NCI-H2196 (cell line): ENCODE results near the gene ZCWPW1.
"Not testable (repeated sequence)": the region's sequence is repeated elsewhere in the genome, so short reads cannot be mapped to it uniquely, and the experiment has no call there.

ENCODE experiments used
- DNase-seq: peaks from one replicate; lab custom pipeline; 2025; ENCODE audit not compliant: unreplicated experiment; lab: John Stamatoyannopoulos, UW

The ZCWPW1 gene

DNA sequence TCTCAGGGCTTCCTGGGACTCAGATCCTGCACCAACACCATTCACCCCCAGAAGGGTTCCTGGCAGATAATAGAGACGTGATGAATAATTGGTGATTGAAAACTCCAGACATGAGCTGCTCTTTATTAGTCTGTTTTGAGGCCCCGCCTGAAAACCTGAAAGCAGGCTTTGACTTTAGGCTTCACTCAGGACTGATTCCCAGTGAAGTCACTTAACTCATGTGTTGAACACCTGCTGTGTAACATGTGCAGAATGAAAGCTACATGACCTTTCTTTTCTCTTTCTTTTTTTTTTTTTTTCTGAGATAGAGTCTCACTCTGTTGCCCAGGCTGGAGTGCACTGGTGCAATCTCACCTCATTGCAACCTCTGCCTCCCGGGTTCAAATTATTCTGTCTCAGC is 26.7 kb upstream of the ZCWPW1 start:
- DNase-seq: no peak

DNA sequence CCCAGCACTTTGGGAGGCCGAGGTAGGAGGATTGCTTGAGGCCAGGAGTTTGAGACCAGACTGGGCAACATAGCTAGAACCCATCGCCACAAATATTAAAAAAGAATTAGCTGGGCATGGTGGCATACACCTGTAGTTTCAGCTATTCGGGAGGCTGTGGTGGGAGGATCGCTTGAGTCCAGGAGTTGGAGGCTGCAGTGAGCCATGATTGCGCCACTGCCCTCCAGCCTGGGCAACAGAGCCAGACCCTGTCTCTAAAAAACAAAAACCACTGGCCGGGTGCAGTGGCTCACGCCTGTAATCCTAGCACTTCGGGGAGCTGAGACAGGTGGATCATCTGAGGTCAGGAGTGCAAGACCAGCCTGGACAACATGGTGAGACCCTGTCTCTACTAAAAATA is 25.4 kb upstream of the ZCWPW1 start:
- DNase-seq: not testable (repeated sequence)

DNA sequence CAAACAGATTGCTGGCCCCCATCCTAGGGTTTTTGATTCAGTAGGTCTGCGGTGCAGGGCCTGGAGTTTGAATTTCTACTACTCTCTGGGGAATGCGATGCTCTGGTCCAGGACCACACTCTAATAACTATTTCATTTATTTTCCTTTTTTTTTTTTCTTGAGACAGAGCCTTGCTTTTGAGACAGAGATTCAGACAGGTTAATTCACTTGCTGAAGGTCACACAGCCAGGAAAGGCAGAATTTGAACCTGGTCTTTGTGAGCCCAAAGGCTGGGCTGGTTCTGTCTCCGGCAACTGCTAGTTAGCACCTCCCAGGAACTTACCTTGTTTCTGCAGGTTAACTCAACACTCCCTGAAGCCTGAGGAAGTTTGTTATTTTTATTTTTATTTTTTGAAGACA is 24.0 kb upstream of the ZCWPW1 start:
- no peak for DNase-seq

DNA sequence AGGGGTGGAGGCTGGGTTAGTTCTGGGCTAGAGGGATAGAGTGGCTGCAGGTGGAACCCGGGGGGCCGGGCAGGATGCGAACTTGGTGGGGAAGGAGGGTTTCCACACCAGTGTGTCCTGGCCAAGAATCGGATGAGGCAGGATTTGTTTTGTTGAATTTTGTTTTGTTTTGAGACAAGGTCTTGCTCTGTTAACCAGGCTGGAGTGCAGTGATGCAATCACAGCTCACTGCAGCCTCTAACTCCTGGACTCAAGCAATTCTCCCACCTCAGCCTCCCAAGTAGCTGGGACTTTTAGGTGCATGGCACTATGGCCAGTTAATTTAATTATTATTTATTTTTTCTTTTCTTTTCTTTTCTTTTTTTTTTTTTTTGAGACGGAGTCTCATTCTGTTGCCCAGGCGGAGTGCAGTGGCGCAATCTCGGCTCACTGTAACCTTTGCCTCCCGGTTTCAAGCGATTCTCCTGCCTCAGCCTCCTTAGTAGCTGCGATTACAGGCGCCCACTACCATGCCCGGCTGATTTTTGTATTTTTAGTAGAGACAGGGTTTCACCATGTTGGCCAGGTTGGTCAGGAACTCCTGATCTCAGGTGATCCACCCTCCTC is 20.8 kb upstream of the ZCWPW1 start:
- DNase-seq: no peak

DNA sequence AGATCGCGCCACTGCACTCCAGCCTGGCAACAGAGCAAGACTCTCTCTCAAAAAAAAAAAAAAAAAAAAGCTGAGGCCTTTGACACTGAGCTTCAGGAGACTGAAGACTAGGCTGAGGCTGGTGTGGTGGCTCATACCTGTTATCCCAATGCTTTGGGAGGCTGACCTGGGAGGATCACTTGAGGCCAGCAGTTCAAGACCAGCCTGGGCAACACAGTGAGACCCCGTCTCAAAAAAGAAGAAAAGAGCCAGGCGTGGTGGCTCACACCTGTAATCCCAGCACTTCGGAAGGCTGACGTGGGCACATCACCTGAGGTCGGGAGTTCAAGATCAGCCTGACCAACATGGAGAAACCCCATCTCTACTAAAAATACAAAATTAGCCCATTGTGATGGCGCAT is 18.9 kb upstream of the ZCWPW1 start:
- not testable (repeated sequence) for DNase-seq

DNA sequence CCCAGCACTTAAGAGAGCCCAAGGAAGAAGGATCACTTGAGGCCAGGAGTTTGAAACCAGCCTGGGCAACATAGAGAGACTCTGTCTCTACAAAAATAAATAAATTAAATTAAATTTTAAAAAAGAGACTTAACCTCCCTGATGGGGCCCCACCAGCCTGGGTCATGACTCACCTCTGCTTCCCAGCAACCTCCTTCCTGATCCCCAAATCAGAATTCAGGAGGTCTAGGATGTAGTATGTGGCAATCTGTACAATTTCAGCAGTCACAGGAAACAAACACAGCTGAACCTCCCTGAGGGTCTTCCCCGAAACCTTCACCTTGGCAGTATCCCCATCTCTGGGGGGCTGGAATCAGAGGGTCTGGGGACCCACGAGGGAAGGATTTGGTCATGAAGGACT is 17.5 kb upstream of the ZCWPW1 start:
- no peak for DNase-seq

DNA sequence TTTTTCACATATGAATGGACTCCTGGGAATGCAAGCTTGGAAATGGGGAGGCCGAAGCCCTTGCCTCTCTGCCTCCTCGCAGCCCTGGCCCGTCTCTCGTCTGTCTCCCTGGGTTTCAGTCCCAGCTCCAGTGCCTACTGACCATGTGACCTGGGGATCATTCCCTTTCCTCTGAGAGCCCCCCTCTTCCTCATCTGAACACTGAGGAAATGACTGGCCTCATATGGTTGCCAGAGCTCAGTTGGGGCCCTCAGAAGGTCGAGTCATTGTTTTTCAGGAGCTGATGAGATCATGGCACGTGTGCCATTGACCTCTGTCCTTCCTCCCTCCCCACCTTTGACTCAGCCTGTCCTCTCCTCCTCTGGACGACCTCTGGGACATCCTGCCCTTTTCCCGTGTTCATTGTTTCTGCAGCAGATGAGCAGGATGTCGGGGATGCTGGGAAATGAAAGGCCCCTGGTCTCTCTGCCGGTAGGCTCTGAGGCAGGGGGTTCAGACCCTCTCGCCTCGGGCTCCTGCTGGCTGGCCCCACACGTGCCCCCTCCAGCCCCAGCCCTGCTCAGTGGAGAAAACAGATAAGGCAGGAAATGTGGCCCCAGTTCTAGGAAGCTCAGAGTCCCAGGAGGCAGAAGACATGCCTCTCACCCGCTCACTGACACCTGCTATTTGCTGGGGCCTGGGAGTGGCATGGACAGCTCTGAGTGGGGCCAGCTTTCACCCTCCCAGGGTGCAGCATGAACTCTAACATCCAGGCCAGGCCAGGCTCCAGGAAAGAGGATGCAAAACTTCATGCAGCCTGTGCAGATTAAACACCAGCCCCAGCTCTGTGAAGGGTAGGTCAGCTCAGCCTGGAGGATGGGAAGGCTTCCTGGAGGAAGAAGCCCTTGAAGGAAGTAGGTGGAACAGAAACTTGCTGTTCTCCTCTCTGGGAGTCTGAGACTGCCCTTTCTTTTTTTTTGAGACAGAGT is 16.1 kb upstream of the ZCWPW1 start:
- DNase-seq: no peak

DNA sequence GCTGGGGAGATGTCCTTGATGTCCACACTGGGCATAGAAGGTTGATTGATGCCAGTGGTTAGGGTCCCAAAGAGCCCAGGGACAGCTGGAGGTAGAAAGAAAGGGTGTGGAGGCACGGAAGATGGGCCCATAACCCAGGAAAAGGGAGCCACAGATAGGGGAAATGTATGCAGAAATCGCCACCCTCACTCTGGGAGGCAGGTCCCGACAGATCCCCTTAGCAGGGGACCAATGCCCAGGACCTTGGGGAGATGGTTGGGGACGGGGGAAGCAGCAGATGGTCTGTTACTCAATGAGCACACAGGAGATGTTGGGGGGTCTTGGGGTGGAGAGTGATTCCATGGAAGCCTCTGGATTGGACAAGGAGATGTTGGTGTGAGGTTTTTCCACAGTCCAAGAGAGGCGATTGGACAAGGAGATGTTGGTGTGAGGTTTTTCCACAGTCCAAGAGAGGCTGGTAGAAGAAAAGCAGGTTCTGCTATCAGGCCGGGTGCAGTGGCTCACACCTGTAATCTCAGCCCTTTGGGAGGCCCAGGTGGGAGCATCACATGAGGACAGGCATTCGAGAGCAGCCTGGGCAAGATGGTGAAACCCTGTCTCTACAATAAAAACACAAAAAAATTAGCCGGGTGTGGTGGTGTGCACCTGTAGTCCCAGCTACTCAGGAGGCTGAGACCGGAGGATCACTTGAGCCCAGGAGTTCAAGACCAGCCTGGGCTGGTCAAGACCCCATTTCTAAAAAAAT is 14.8 kb upstream of the ZCWPW1 start:
- DNase-seq: no peak

DNA sequence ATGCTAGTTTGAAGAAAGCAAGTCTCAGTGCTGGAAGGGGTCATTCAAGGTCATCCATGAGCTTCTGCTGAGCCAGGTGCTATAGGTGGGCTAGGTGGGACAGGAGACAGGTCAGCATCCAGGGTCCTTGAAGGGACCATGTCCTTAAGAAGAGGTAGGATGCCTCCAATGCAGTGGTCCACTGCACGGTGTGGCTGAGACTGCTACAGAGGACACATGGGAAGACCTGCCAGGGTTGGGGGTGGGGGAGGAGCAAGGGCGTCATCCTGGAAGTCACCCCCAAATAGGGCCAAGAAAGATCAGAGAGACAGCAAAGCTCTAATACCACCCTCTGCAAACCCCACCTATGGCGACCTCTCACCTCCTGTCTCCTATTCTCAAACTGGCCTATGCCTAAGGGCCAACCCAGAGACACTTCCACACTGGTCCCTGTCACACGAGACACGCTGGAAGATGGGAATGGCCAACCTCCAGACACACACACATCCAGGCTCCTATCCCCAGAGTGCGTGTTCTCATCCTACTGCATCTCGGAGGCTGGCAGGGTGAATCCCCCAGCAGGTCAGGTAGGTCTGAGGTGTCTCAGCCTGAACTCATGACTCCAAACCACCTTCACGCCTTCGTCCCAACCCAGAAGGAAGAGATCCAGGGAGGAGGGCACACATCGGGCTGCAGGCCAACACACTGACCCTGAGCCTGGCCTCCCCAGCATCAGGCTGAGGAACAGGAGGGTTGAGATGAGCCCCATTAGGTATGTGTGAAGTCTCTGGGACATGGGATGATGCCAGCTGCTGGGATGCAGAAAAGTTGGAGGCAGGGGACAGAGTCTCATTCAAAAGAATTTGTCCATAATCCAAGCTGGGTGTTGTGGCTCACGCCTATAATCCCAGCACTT is 13.4 kb upstream of the ZCWPW1 start:
- no peak for DNase-seq

DNA sequence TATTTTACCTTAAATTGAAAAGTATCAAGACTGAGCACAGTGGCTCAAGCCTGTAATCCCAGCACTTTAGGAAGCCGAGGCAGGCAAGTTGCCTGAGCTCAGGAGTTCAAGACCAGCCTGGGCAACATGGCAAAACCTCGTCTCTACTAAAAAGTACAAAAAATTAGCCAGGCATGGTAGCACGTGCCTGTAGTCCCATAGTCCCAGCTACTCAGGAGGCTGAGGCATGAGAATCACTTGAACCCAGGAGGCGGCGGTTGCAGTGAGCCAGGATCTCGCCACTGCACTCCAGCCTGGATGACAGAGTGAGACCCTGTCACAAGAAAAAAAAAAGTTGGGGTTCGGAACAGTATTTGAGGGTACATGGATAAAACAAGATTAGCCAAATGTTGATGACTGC is 10.7 kb upstream of the ZCWPW1 start:
- DNase-seq: not testable (repeated sequence)

DNA sequence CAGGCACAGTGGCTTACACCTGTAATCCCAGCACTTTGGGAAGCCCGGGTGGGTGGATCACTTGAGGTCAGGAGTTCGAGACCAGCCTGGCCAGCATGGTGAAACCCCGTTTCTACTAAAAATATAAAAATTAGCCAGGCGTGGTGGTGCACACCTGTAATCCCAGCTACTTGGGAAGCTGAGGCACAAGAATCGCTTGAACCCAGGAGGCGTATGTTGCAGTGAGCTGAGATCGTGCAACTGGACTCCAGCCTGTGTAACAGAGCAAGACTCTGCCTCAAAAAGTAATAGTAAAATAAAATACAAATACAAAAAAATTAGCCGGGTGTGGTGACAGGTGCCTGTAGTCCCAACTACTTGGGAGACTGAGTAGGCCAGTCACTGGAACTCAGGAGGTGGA is 10.2 kb upstream of the ZCWPW1 start:
- DNase-seq: not testable (repeated sequence)

DNA sequence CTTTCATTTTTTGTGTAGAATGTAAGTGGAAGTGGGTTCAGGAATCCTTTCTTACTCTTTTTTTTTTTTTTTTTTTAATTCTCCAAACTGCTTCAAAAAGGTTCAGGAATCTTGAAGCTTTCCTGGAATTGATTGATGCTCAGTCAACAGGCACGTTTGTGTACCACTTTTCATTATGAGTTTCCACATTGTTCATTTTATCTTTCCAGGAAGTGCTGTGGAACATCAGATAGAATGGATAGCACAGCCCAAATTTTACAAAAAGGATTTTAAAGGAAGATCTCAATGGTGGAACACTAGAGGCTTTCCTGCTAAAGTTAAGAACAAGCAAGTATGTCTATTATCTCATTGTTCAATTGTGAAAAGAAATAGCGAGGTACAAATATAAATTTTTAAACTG is 9.7 kb upstream of the ZCWPW1 start:
- DNase-seq: no peak

DNA sequence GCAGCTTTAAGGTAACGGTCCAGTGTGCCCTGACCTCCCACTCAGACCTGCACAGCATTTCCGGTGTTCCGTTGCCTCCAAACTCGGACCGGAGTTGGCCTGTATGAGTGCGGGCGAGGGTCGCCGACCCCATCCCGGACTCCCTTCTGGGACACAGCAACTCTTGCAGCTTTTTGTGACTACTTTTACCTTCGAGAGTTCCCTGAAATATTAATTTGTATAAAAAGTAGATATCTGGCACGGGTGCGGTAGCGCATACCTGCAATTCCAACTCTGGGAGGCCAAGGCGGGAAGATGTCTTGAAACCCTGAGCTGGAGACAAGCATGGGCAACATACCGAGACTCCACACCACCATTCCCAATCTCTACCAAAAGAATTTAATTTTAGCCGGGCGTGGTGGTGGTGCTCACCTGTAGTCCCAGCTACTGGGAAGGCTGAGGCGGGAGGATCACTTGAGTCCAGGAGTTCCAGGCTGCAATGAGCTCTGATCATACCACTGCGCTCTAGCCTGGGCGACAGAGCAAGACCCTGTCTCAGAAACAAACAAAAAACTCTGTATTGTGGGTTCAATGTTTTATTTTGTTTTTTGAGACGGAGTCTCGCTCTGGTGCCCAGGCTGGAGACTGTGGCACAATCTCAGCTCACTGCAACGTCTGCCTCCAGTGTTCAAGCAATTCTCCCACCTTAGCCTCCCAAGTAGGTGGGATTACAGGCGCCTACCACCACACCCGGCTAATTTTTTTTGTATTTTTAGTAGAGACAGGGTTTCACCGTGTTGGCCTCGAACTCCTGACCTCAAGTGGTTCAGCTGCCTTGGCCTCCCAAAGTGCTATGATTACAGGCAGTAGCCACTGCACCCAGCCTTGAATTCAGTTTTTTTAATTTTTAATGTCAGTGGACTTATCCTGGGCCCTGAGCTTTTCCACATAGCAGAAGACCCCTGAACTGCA is 8.9 kb upstream of the ZCWPW1 start:
- DNase-seq: no peak

DNA sequence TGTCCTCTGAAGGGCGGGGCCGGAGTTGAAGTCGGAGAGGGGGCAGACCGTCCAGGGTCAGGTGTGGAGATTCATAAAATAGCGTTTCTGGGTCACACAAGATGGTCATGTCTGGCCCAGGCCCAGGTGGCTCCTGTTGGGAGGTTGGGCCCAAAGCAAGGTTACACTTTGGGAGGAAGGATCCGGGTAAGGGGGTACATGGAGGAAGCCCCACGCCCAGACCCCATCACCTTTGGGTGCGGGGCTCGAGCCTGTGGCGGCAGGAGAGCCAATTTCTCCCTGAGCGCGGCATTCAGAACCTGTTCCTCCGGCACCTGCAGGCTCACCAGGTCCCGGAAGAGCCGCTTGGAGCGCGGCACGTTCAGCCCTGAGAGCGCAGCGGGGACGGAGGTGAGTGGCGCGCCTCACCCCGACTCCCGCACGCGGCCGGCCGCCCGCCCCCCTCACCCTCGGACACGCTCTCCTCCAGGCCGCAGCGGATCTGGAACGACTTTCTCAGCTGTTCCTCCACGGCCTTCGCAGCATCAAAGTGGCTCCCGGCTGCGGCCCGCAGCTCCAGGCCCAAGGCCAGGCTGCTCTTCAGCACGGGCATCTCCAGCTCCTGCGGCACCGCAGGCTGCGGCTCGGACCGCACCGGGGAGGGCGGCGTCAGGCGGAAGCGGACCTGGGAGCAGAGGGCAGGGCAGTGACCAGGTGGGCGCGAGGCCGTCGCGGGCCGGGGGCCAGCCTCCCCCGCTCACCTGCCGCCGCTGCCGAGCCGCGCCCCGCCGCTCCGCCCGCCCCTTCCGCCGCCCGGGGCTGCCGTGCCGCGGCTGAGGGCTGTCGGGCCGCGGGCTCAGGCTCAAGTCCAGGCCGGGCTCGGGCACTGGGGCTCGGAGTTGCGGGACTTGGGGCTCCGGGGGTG is 7.2 kb upstream of the ZCWPW1 start:
- DNase-seq: no peak

DNA sequence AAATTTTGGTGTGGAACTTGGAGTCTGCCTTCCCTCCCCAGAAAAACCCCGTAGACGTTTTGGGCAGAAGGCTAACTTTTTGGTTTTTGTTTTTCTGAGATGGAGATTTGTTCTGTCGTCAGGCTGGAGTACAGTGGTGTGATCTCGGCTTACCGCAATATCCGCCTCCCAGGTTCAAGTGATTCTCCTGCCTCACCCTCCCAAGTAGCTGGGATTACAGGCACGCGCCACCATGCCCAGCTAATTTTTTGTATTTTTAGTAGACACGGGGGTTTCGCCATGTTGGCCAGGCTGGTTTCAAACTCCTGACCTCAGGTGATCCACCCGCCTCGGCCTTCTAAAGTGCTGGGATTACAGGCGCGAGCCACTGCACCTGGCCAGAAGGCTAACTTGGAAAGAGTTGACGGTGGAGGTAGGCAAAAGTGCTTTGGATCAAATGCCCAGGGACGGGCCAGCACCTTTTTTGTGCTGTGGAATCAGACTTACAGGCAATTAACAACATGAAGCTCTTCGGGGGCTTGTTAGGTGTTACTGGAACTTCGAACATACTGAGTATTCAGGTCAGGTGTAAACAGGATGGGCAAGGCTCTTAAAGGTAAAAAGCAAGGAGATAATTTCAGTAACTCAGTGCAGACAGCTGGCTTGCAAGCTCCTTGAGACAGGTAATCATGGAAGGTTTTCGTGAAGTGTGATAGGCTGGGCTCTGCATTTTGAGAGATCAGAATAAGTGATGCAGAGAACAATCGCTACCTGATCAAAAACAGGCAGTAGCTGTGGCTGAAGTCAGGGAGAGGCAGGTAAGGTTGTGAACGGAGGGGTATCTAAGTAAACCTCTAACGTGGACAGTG is 6.0 kb upstream of the ZCWPW1 start:
- DNase-seq: no peak

DNA sequence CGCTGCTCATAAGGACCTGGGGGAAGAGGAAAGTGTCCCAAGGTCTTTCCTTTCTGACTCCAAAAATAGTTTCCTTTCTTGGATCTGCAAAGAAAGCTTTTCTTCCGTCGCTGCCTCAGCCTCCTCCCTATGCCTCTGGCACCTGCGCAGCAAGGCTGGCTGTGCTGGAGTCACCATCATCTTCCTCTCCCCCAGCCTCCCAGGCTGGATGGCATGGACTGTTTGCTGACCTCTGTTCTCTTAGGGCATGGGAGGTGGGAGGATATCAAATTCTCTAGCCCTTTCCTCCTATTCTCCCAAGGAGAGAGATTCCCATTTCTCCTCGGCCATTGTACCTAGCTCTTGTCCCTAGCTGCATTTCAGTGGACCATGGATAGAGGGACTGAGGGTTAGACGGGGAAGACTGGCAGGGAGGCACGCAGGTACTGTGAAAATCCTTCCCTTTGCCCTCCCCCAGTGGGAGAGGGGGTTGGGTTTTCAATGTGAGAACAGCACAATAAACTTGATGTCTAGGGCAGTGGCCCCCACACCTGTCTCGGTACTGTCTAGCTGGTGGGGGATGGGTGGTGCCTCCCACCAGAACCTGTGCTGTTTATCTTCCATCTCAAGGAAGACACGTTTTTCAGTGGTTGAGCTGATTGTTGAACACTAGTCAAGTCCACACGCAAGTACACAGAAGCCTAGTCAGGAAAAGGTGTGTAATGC is 5.2 kb upstream of the ZCWPW1 start:
- no peak for DNase-seq

DNA sequence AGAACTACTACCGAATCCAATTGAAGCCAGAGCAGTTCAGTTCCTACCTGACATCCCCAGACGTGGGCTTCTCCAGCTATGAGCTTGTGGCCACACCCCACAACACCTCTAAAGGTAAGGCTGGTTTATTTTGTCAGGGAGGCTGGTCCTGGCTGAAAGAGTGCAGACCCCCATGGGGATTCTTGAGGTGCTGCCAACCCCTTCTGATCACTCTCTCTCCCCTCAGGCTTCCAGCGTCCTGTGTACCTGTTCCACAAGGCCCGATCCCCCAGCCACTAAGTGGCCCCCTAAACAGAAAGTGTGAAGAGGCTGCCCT is 4.7 kb upstream of the ZCWPW1 start:
- DNase-seq: no peak
